PC-9 (cell line): Measurements from ENCODE around the gene PRM2. TPM values are rescaled to one million over a fixed set of nuclear protein-coding genes. Genes with fewer than 3 reads are reported as not detected.

Experiments used
- BruUV-seq: library from RNA; stranded (reverse); fragments of 400-500 nt; replicated peaks from 2 replicates; lab custom pipeline; 2021; lab: Mats Ljungman, UMichigan
- CTCF ChIA-PET: fragments of 300-600 bp; sonication (Branson Sonifier 250); formaldehyde crosslinking; loops from one replicate; lab custom pipeline; 2022; ENCODE audit warnings: antibody characterized with exemption; lab: Charles Lee
- POLR2A ChIA-PET: fragments of 300-600 bp; sonication (Branson Sonifier 250); formaldehyde crosslinking; loops from one replicate; lab custom pipeline; 2022; ENCODE audit warnings: antibody characterized with exemption; ENCODE audit not compliant: unreplicated experiment; lab: Charles Lee
- DNase-seq, 2 experiments: peaks; one replicate each; pipeline versions ENCODE4 v3.0.0 to v3.0.0-alpha.2; 2015 to 2022; ENCODE audit warnings: mixed read lengths in 1 of 2
- H2AFZ ChIP-seq: fragments of 200-600 bp; sonication (generic); 2 replicates; pipeline ENCODE4 v1.8.1; 2017; ENCODE audit warnings: antibody characterized with exemption
- H3F3A ChIP-seq: fragments of 200-600 bp; sonication (generic); 2 replicates; pipeline ENCODE4 v1.8.1; 2017; ENCODE audit warnings: antibody characterized with exemption, mild to moderate bottlenecking, low read depth; ENCODE audit not compliant: insufficient read depth
- H3K27ac ChIP-seq: fragments of 200-600 bp; sonication (generic); 2 replicates; pipeline ENCODE4 v1.6.1; 2016; ENCODE audit warnings: mixed run types
- H3K27me3 ChIP-seq: fragments of 200-600 bp; sonication (generic); 2 replicates; pipeline ENCODE4 v1.6.1; 2016; ENCODE audit warnings: low read depth, mixed run types; ENCODE audit not compliant: insufficient read depth
- H3K36me3 ChIP-seq: fragments of 200-600 bp; sonication (generic); 2 replicates; pipeline ENCODE4 v1.6.1; 2016; ENCODE audit warnings: low read depth, mixed run types
- H3K4me1 ChIP-seq: fragments of 200-600 bp; sonication (generic); replicated peaks from 2 replicates; pipeline ENCODE4 v1.6.1; 2016; ENCODE audit warnings: mixed run types; ENCODE audit not compliant: insufficient read depth
- H3K4me2 ChIP-seq: fragments of 200-600 bp; sonication (generic); 2 replicates; pipeline ENCODE4 v1.6.1; 2017; ENCODE audit warnings: mixed run types
- H3K4me3 ChIP-seq: fragments of 200-600 bp; sonication (generic); 2 replicates; pipeline ENCODE4 v1.6.1; 2016; ENCODE audit warnings: mixed run types
- H3K79me2 ChIP-seq: fragments of 200-600 bp; sonication (generic); 2 replicates; pipeline ENCODE4 v1.6.1; 2017; ENCODE audit warnings: low read depth, mixed run types
- H3K9me2 ChIP-seq: fragments of 200-600 bp; sonication (generic); 2 replicates; pipeline ENCODE4 v1.8.1; 2017; ENCODE audit warnings: mild to moderate bottlenecking; ENCODE audit not compliant: insufficient read depth
- H3K9me3 ChIP-seq: fragments of 200-600 bp; sonication (generic); 2 replicates; pipeline ENCODE4 v1.8.1; 2016; ENCODE audit warnings: low read depth; ENCODE audit not compliant: insufficient read depth
- H4K20me1 ChIP-seq: fragments of 200-600 bp; sonication (generic); 2 replicates; pipeline ENCODE4 v1.8.1; 2017; ENCODE audit not compliant: insufficient read depth
- EZH2 ChIP-seq: fragments of 200-600 bp; sonication (generic); IDR thresholded peaks from 2 replicates; pipeline ENCODE4 v1.8.0; 2017; ENCODE audit warnings: antibody characterized with exemption, low read depth
- intact Hi-C: fragments of 100-400 bp; cut with micrococcal nuclease; formaldehyde crosslinking; loops from one replicate; pipeline ENCODE4 v1.10.0; 2022; ENCODE audit not compliant: unreplicated experiment
- microRNA-seq: library from miRNA; unstranded; fragments of <30 nt; microRNA quantifications from one replicate; pipeline ENCODE4 v1.2.0, GENCODE V29; 2021; ENCODE audit warnings: borderline number of aligned reads, borderline replicate concordance
- total RNA-seq: library from RNA; stranded (reverse); gene quantifications from 2 replicates; pipeline ENCODE4 v1.2.3, GENCODE V29; 2021
- TF ChIP-seq, protein P1 (sequence below): fragments of 200-600 bp; sonication (generic); conservative IDR thresholded peaks from 2 replicates; pipeline ENCODE4 v1.6.1; 2017; ENCODE audit warnings: mixed run types, antibody characterized with exemption, mild to moderate bottlenecking, moderate library complexity

PRM2 gene
- total RNA-seq, 1 experiment from 2014 or later, result not detected

DNA sequence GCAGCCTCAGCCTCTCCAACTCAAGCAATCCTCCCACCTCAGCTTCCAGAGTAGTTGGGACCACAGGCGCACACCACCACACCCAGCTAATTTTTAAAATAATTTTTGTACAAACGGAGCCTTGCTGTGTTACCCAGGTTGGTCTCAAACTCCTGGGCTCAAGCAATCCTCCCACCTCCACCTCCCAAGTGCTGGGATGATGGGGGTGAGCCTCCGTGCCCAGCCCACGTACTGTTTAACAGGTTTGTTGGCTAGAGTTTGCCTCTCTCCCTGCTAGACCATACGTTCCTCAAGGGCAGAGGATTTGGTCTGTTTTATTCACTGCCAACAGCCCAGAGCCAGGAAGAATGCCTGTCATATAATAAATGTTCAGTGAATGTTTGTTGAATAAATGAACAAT lies 46.8 kb downstream of the PRM2 start:
- POLR2A ChIA-PET, result interaction anchor here (0.7 kb wide), 1 partner anchor 95 kb away, joined by 7 read pairs; no protein-coding TSS in a partner anchor
- no peaks in the 10 kb centered on the region for H3K27me3 ChIP-seq
- no peak overlapping the region for H3K27ac ChIP-seq
- intact Hi-C loops, result no loop called here
- H3K4me2 ChIP-seq, result no peak overlapping the region
- no peak overlapping the region for H3K4me3 ChIP-seq
- H3K9me2 ChIP-seq, result no peaks in the 10 kb centered on the region
- no peaks in the 10 kb centered on the region for H3K36me3 ChIP-seq
- H4K20me1 ChIP-seq, result no peaks in the 10 kb centered on the region
- no peaks in the 10 kb centered on the region for H3K79me2 ChIP-seq
- DNase-seq, result no peak
- CTCF ChIA-PET, result interaction anchor here (0.6 kb wide), 1 partner anchor 31 kb away, joined by 3 read pairs; no protein-coding TSS in a partner anchor
- no peaks in the 10 kb centered on the region for H3K9me3 ChIP-seq
- H3F3A ChIP-seq, result peaks cover 7% of the 10 kb centered on the region; the same call in 1 of the 2 replicates
- no peaks in the 10 kb centered on the region for H3K4me1 ChIP-seq
- TF ChIP-seq EZH2, result no peak
- TF ChIP-seq, protein P1, sequence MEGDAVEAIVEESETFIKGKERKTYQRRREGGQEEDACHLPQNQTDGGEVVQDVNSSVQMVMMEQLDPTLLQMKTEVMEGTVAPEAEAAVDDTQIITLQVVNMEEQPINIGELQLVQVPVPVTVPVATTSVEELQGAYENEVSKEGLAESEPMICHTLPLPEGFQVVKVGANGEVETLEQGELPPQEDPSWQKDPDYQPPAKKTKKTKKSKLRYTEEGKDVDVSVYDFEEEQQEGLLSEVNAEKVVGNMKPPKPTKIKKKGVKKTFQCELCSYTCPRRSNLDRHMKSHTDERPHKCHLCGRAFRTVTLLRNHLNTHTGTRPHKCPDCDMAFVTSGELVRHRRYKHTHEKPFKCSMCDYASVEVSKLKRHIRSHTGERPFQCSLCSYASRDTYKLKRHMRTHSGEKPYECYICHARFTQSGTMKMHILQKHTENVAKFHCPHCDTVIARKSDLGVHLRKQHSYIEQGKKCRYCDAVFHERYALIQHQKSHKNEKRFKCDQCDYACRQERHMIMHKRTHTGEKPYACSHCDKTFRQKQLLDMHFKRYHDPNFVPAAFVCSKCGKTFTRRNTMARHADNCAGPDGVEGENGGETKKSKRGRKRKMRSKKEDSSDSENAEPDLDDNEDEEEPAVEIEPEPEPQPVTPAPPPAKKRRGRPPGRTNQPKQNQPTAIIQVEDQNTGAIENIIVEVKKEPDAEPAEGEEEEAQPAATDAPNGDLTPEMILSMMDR, result no peak
- BruUV-seq, result no TSS peak
- H2AFZ ChIP-seq, result no peak overlapping the region

DNA sequence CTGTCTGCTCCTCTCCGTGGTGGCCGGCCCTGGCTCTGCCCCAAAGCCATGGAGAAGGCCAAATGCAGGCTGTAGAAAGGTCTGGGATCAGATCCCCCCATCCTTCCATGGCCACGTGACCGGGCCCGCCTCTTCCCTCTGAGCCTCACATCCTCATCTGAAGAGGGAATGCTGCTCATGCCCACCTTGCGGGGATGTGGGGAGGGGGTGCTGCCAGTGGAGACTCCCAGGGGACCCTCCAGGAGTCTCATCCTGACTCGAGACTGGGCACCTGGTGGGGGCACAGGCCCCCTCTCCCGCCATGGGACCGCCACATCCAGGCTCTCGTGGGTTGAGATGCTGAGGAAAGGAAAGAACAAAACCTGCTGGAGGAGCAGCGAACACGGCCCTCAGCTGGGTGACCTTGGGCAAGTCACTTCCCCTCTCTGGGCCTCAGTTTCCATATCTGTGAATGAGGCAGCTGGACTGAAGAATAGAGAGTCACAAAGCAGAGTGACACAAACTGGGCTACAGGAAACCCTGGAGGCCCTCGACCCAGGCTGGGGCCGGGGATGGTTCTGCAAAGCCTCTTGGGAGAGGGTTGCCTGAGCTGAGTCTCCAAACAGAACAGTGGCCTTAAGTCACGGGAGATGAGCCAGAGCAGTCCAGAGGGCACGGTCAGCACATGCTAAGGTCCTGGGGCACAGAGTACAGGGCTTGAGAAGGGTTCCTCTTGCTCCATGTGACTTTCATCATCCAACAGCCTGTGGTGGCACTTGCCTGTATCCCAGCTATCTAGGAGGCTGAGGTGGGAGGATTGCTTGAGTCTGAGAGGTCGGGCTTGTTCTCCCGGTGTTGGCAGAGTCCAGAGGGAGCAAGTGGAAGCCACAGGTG lies 50.4 kb downstream of the PRM2 start:
- Histone ChIP-seq H3F3A (peaks cover 7% of the 10 kb centered on the region; the same call in 1 of the 2 replicates), H3K27me3 (no peaks in the 10 kb centered on the region), H2AFZ (no peak overlapping the region), H3K36me3 (no peaks in the 10 kb centered on the region), H3K9me3 (no peaks in the 10 kb centered on the region), H4K20me1 (no peaks in the 10 kb centered on the region), H3K4me2 (no peak overlapping the region), H3K79me2 (no peaks in the 10 kb centered on the region), H3K4me3 (no peak overlapping the region), H3K9me2 (no peaks in the 10 kb centered on the region), H3K27ac (no peak overlapping the region), H3K4me1 (no peaks in the 10 kb centered on the region)
- intact Hi-C loops, result no loop called here
- POLR2A ChIA-PET, result no interaction called here
- CTCF ChIA-PET, result no interaction called here
- no peak for TF ChIP-seq EZH2
- TF ChIP-seq, protein P1, result no peak
- BruUV-seq, result no TSS peak
- DNase-seq, result no peak

Small RNAs within 50 kb of the gene (microRNA-seq; reads per million reads assigned to microRNA genes)
- gene MIR548H2, result not detected

Other genes starting within 250 kb of the PRM2 start
- 4.6 and 6.7 TPM in 2 replicates for gene SOCS1, start 20.3 kb downstream of the PRM2 start, total RNA-seq
- not detected in 2 replicates for gene TNP2, start 7.2 kb downstream of the PRM2 start, total RNA-seq
- gene PRM3, start 2.9 kb downstream of the PRM2 start, total RNA-seq, result not detected in 2 replicates
- not detected in 2 replicates for gene PRM1, start 4.8 kb upstream of the PRM2 start, total RNA-seq
- gene RMI2, start 69.0 kb upstream of the PRM2 start, total RNA-seq, result 29.0 and 38.0 TPM in 2 replicates